OCI-LY3 (cell line): ENCODE data around the gene GUSB.

Experiments
- H2AFZ ChIP-seq: fragments of 200-600, 300-600 bp; shearing (Covaris generic); 2 replicates; pipeline ENCODE4 v1.6.0; 2014; ENCODE audit warnings: antibody characterized with exemption, low read depth, low read length
- H3K27ac ChIP-seq: fragments of 200-600, 300-600 bp; sonication (generic); 2 replicates; pipeline ENCODE4 v1.5.1; 2014; ENCODE audit warnings: mild to moderate bottlenecking, low read length, moderate library complexity, mixed read lengths
- H3K27me3 ChIP-seq: fragments of 200-600, 300-600 bp; sonication (generic); 2 replicates; pipeline ENCODE4 v1.6.1; 2014; ENCODE audit warnings: low read depth, low read length, mixed read lengths
- H3K36me3 ChIP-seq: fragments of 200-600, 300-600 bp; sonication (generic); replicated peaks from 2 replicates; pipeline ENCODE3; 2014; ENCODE audit warnings: low read depth, low read length, mixed read lengths
- H3K4me1 ChIP-seq: fragments of 300-600, 200-600 bp; sonication (generic); 2 replicates; pipeline ENCODE4 v1.6.1; 2014; ENCODE audit warnings: low read length, mixed read lengths
- H3K4me2 ChIP-seq: fragments of 200-600, 300-600 bp; sonication (generic); 2 replicates; pipeline ENCODE4 v1.6.1; 2014; ENCODE audit warnings: low read length, mixed read lengths
- H3K4me3 ChIP-seq: fragments of 300-600, 200-600 bp; sonication (generic); 2 replicates; pipeline ENCODE4 v1.5.1; 2014; ENCODE audit warnings: antibody characterized with exemption, mild to moderate bottlenecking, low read length, moderate library complexity
- H3K79me2 ChIP-seq: fragments of 300-600, 200-600 bp; shearing (Covaris generic); 2 replicates; pipeline ENCODE4 v1.6.1; 2014; ENCODE audit warnings: mild to moderate bottlenecking, low read length, mixed read lengths
- H3K9ac ChIP-seq: fragments of 300-600, 200-600 bp; shearing (Covaris generic); 2 replicates; pipeline ENCODE4 v1.6.0; 2014; ENCODE audit warnings: mild to moderate bottlenecking, low read length, moderate library complexity
- H3K9me3 ChIP-seq: fragments of 200-600, 300-600 bp; shearing (Covaris generic); 2 replicates; pipeline ENCODE4 v1.6.1; 2014; ENCODE audit warnings: low read length, mixed read lengths; ENCODE audit not compliant: insufficient read depth
- H4K20me1 ChIP-seq: fragments of 200-600, 300-600 bp; sonication (generic); 2 replicates; pipeline ENCODE4 v1.6.1; 2016; ENCODE audit warnings: low read length, mixed read lengths; ENCODE audit not compliant: insufficient read depth
- CTCF ChIP-seq: fragments of 200-600, 300-600 bp; sonication (generic); IDR thresholded peaks from 2 replicates; pipeline ENCODE4 v1.5.1; 2014; ENCODE audit warnings: antibody characterized with exemption, low read length, low read depth
- EZH2phosphoT487 ChIP-seq: fragments of 200-600 bp; shearing (Covaris generic); IDR thresholded peaks from 2 replicates; pipeline ENCODE4 v1.6.1; 2018; ENCODE audit warnings: antibody characterized with exemption, mixed run types, low read depth

GUSB gene

DNA sequence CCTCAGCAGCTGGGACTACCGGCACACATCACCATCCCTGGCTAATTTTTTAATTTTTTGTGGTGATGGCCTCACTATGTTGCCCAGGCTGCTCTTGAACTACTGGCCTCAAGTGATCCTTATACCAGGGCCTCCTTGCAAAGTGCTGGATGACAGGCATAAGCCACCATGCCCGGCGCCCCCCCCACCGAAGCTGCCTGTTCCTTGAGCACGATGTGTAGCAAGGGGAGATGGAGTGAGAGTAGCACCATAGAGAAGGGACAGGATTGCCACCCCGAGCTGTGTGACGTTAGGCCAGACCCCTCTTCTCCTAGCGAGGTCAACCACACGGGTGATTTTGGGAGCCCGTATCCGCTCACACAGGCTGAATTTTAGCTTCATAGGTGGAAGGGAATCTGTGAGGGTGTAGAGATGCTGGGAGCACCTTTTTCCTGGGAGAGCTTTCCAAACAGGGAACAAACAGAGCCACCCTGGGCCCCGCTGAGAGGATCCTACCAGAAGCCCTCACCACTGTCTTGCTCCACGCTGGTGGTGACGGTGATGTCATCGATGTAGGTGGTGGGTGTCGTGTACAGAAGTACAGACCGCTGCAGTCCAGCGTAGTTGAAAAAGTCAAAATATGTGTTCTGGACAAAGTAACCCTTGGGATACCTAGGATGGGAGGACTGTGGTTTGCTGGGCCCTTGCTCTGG, 3.0 kb downstream of the GUSB start:
- Histone ChIP-seq H3K4me2 (no peak overlapping the region), H3K79me2 (peaks cover 34% of the 10 kb centered on the region), H3K27ac (no peak overlapping the region), H3K27me3 (no peaks in the 10 kb centered on the region), H2AFZ (no peak overlapping the region), H3K4me1 (peaks cover 11% of the 10 kb centered on the region), H3K9me3 (no peaks in the 10 kb centered on the region), H4K20me1 (peaks cover 5% of the 10 kb centered on the region; the same call in 1 of the 2 replicates), H3K36me3 (peaks cover 14% of the 10 kb centered on the region), H3K4me3 (no peak overlapping the region), H3K9ac (no peak overlapping the region)
- TF ChIP-seq CTCF, result no peak
- no peak for TF ChIP-seq EZH2phosphoT487

DNA sequence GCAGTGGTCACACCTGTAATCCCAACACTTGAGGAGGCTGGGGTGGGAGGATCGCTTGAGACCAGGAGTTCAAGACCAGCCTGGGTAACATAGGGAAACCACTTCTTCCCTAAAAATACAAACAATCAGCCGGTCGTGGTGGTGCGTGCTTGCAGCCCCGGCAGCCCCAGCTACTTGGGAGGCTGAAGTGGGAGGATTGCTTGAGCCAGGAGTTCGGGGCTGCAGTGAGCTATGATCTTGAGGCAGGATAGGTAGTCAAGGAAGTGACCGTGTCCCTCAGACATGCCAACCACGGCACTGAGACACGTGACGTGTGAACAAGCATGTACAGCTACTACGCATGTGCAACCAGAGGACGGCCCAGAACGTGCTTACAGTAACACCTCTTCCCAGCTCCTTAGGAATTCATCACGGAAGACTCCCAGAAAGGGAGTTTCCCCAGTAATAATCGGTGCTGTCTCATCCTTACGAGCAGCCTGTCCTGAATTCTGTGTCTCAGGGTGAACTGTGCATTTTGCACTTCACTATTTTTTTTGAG, 5.3 kb downstream of the GUSB start:
- TF ChIP-seq CTCF, result no peak
- H3K79me2 ChIP-seq, result peaks cover 31% of the 10 kb centered on the region
- H3K9ac ChIP-seq, result no peak overlapping the region
- H3K36me3 ChIP-seq, result peaks cover 16% of the 10 kb centered on the region
- H3K4me1 ChIP-seq, result peaks cover 8% of the 10 kb centered on the region
- no peak overlapping the region for H3K4me3 ChIP-seq
- no peak overlapping the region for H3K4me2 ChIP-seq
- H2AFZ ChIP-seq, result no peak overlapping the region
- no peaks in the 10 kb centered on the region for H3K27me3 ChIP-seq
- no peak overlapping the region for H3K27ac ChIP-seq
- H4K20me1 ChIP-seq, result peaks cover 5% of the 10 kb centered on the region; the same call in 1 of the 2 replicates
- H3K9me3 ChIP-seq, result no peaks in the 10 kb centered on the region

DNA sequence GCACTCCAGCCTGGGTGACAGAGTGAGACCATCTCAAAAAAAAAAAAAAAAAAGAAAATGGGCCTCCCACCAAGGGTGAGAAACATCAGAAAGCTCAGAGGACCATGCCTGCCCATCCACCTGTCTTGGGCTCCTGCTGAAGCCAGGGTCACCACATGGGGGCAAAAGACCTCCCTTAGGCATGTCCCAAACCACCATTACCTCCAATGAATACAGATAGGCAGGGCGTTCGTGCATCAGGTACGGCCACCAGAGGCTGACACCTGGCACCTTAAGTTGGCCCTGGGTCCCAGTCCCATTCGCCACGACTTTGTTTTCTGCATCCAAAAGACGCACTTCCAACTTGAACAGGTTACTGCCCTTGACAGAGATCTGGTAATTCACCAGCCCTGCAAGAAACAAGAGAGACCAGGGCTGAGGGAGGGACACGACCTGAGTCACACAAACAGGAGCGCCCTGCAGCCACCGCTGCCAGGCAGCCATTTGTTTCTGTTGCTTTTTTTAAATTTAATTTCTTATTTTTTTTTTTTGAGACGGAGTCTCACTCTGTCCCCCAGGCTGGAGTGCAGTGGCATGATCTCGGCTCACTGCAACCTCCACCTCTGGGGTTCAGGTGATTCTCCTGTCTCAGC, 6.1 kb downstream of the GUSB start:
- H2AFZ ChIP-seq, result no peak overlapping the region
- H3K79me2 ChIP-seq, result peaks cover 23% of the 10 kb centered on the region
- peaks cover 5% of the 10 kb centered on the region; the same call in 1 of the 2 replicates for H4K20me1 ChIP-seq
- no peak overlapping the region for H3K27ac ChIP-seq
- H3K4me3 ChIP-seq, result no peak overlapping the region
- H3K9me3 ChIP-seq, result no peaks in the 10 kb centered on the region
- H3K4me2 ChIP-seq, result no peak overlapping the region
- H3K27me3 ChIP-seq, result no peaks in the 10 kb centered on the region
- peaks cover 18% of the 10 kb centered on the region for H3K36me3 ChIP-seq
- no peak for TF ChIP-seq CTCF
- no peak for TF ChIP-seq EZH2phosphoT487
- H3K4me1 ChIP-seq, result peaks cover 7% of the 10 kb centered on the region
- no peak overlapping the region for H3K9ac ChIP-seq

DNA sequence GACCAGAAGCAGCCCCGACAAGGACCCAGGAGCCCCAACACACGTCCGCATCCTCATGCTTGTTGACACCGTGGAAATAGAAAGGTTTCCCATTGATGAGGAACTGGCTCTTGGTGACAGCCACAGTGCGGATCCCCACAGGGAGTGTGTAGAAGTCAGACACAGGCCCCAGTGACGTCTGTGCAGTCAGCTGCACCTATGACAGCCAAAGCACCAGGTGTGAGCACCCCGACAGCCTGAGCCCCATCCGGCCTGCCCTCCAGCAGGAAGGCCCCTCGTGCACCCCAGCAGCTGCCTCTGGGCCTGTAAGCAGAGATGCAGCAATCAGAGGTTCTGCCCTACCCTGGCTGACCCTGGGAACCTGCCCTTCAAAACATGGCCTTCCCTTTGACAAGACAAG, 7.1 kb downstream of the GUSB start:
- Histone ChIP-seq H3K79me2 (peaks cover 13% of the 10 kb centered on the region), H3K4me3 (no peak overlapping the region), H3K36me3 (peaks cover 19% of the 10 kb centered on the region), H2AFZ (no peak overlapping the region), H3K9me3 (no peaks in the 10 kb centered on the region), H3K27me3 (no peaks in the 10 kb centered on the region), H4K20me1 (no peaks in the 10 kb centered on the region), H3K4me1 (no peaks in the 10 kb centered on the region), H3K27ac (no peak overlapping the region), H3K4me2 (no peak overlapping the region), H3K9ac (no peak overlapping the region)
- TF ChIP-seq EZH2phosphoT487 (no peak), CTCF (no peak)
